ENCODE data around the gene PINK1.
"Not testable (repeated sequence)": the region's sequence is repeated elsewhere in the genome, so short reads cannot be mapped to it uniquely, and the experiment has no call there.

The PINK1 gene

GRCh38 chr1:20603504-20604464 is 29.5 kb upstream of the PINK1 start:
- DNase-seq (ENCODE audit: low spot score in 2 of 2) (no peak), ATAC-seq (no peak)
- Mint-ChIP-seq H3K36me3 (no peaks in the 10 kb centered on the region), H3K9me3 (no peaks in the 10 kb centered on the region), H3K4me3 (no peak overlapping the region), H3K4me1 (no peaks in the 10 kb centered on the region), H3K27ac (no peak overlapping the region)

DNA sequence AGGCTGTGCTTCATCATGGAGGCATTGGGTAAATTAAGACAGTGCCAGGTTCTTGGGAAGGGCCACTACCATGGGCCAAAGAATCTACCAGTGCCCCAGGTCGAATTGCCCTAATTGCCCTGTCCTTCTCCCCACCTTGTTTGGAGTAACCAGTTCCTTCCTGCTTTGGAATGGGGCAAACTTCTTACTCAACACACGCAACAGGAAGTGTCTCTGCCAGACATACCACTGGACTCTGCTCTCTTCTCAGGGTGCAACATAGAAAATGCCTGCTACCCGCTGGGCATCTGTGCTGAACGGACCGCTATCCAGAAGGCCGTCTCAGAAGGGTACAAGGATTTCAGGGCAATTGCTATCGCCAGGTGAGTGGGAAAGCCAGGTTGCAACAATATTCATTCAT is 28.6 kb upstream of the PINK1 start:
- no peak overlapping the region for H3K4me3 Mint-ChIP-seq
- H3K9me3 Mint-ChIP-seq = no peaks in the 10 kb centered on the region
- H3K4me1 Mint-ChIP-seq = no peaks in the 10 kb centered on the region
- DNase-seq (ENCODE audit: low spot score in 2 of 2) = no peak
- no peaks in the 10 kb centered on the region for H3K36me3 Mint-ChIP-seq
- ATAC-seq = no peak
- H3K27ac Mint-ChIP-seq = no peak overlapping the region

GRCh38 chr1:20606801-20607570 is 26.3 kb upstream of the PINK1 start:
- H3K9me3 Mint-ChIP-seq; DNase-seq (ENCODE audit: low spot score in 2 of 2); ATAC-seq; H3K27ac Mint-ChIP-seq; H3K36me3 Mint-ChIP-seq; H3K4me3 Mint-ChIP-seq; H3K4me1 Mint-ChIP-seq: not testable (repeated sequence)

DNA sequence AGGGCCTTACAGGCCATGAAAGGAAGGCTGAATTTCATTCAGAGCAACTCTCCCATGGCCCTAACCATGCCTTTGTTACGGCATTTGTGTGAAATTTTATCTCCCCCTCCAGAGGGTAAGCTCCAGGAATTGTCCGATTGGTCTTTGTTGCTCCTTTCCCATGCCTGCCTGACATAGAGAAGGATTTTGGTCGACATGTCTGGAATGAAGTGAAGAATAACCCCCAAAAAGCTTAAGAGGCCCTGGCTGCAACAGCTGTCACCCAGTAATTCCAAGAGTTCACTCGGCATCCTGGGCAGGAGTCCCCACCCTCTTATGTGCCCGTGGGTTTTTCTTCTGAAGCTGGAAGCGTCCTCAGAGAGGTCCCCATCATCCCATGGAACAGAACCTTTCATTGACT is 23.7 kb upstream of the PINK1 start:
- DNase-seq (ENCODE audit: low spot score in 2 of 2) = no peak
- no peak overlapping the region for H3K27ac Mint-ChIP-seq
- H3K9me3 Mint-ChIP-seq = no peaks in the 10 kb centered on the region
- H3K4me1 Mint-ChIP-seq = no peaks in the 10 kb centered on the region
- H3K4me3 Mint-ChIP-seq = no peak overlapping the region
- ATAC-seq = no peak
- no peaks in the 10 kb centered on the region for H3K36me3 Mint-ChIP-seq

GRCh38 chr1:20610970-20611369 is 22.3 kb upstream of the PINK1 start:
- DNase-seq (ENCODE audit: low spot score in 2 of 2) (no peak), ATAC-seq (no peak)
- Mint-ChIP-seq H3K36me3 (no peaks in the 10 kb centered on the region), H3K4me3 (no peak overlapping the region), H3K27ac (no peak overlapping the region), H3K9me3 (no peaks in the 10 kb centered on the region), H3K4me1 (no peaks in the 10 kb centered on the region)

DNA sequence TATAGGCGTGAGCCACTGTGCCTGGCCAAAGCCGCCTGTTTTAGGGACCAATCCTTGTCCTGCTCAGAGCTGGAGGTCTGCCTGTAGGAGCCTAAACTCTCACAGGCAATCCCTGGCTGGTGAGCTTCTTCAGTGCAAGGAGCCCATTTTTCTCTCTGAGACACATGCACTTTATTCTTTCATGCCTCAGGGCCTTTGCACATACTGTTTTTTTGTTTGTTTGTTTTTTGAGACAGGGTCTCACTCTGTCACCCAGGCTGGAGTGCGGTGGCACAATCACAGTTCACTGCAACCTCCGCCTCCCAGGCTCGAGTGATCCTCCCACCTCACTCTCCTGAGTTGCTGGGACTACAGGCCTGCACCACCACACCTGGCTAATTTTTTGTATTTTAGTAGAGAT is 21.6 kb upstream of the PINK1 start:
- ATAC-seq (no peak), DNase-seq (ENCODE audit: low spot score in 2 of 2) (no peak)
- Mint-ChIP-seq H3K36me3 (no peaks in the 10 kb centered on the region), H3K27ac (no peak overlapping the region), H3K9me3 (no peaks in the 10 kb centered on the region), H3K4me3 (no peak overlapping the region), H3K4me1 (no peaks in the 10 kb centered on the region)

GRCh38 chr1:20612221-20612746 is 21.0 kb upstream of the PINK1 start:
- no peak for ATAC-seq
- Mint-ChIP-seq H3K4me3 (no peak overlapping the region), H3K4me1 (no peaks in the 10 kb centered on the region), H3K27ac (no peak overlapping the region), H3K9me3 (no peaks in the 10 kb centered on the region), H3K36me3 (no peaks in the 10 kb centered on the region)
- DNase-seq (ENCODE audit: low spot score in 2 of 2) = no peak

GRCh38 chr1:20614131-20614579 is 19.1 kb upstream of the PINK1 start:
- no peak overlapping the region for H3K4me3 Mint-ChIP-seq
- no peaks in the 10 kb centered on the region for H3K4me1 Mint-ChIP-seq
- H3K36me3 Mint-ChIP-seq = no peaks in the 10 kb centered on the region
- ATAC-seq (no peak), DNase-seq (ENCODE audit: low spot score in 2 of 2) (no peak)
- no peaks in the 10 kb centered on the region for H3K9me3 Mint-ChIP-seq
- H3K27ac Mint-ChIP-seq = peak overlapping the region; percentile 38

DNA sequence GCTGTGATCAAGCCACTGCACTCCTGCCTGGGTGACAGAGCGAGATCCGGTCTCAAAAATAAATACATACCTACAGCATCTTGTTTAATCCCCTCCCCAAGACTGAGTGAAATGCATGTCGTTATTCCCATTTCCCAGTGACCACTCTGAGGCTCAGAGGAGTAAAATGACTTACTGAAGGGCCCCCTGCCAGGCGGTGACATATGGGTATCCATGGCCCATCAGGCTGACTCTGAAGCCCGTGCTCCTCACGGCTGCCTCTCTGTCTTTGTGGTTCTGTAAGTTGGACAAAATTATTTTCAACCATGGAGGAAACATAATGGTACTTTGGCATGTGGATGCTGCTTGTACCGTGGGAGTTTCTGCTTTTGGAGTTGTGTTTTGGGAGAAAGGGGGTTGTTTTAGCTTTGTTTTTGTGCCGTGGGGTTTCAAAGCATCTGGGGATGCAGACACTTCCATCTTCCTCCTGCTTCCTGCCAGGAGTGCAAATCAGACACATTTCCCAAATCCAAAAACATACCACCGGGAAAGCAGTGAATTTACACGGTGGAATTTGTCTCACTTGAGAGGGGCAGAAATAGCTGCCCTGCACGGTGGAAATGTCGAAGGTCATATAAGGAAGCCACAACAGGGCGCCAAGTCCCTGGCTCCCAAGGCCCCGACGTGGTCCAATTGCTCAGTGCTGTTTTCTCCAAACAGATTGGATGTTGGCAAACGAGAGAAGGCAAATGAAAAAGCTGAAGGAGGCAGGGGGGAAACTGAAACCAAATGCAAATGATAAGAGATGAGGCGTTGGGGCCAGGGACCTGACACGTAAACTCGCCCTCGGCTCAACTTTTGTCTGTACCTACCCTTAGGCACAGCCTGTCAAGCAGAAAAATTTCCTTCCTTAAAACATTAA is 17.1 kb upstream of the PINK1 start:
- Mint-ChIP-seq H3K27ac (no peak overlapping the region), H3K36me3 (no peaks in the 10 kb centered on the region), H3K4me3 (no peak overlapping the region), H3K4me1 (no peaks in the 10 kb centered on the region), H3K9me3 (no peaks in the 10 kb centered on the region)
- no peak for ATAC-seq
- DNase-seq (ENCODE audit: low spot score in 2 of 2) = no peak

- DNase-seq (ENCODE audit: low spot score in 2 of 2) (no peak), ATAC-seq (no peak)
- no peak overlapping the region for H3K4me3 Mint-ChIP-seq
- H3K9me3 Mint-ChIP-seq = no peaks in the 10 kb centered on the region
- no peaks in the 10 kb centered on the region for H3K4me1 Mint-ChIP-seq
- H3K36me3 Mint-ChIP-seq = no peaks in the 10 kb centered on the region
- no peak overlapping the region for H3K27ac Mint-ChIP-seq
Observed at GRCh38 chr1:20616847-20617487, 16.3 kb upstream of the PINK1 start.

- Mint-ChIP-seq H3K4me3 (no peak overlapping the region), H3K9me3 (no peaks in the 10 kb centered on the region), H3K4me1 (no peaks in the 10 kb centered on the region), H3K36me3 (no peaks in the 10 kb centered on the region), H3K27ac (no peak overlapping the region)
- DNase-seq (ENCODE audit: low spot score in 2 of 2) (no peak), ATAC-seq (peak; percentile 19)
Observed at GRCh38 chr1:20618550-20618949, 14.7 kb upstream of the PINK1 start.

GRCh38 chr1:20619999-20620398 is 13.3 kb upstream of the PINK1 start:
- no peak for ATAC-seq

DNA sequence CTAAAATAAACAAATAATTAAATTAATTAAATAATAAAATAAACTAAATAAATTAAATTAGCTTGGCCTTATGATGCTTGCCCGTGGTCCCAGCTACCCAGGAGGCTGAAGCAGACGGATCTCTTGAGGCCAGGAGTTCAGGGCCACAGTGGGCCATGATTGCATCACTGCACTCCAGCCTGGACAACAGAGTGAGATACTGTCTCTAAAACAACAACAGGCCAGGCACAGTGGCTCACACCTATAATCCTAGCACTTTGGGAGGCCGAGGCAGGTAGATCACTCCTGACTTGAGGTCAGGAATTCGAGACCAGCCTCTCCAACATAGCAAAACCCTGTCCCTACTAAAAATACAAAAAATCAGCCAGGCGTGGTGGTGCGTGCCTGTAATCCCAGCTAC is 12.2 kb upstream of the PINK1 start:
- Mint-ChIP-seq H3K36me3 (no peaks in the 10 kb centered on the region), H3K4me1 (no peaks in the 10 kb centered on the region), H3K27ac (no peak overlapping the region), H3K4me3 (no peak overlapping the region), H3K9me3 (no peaks in the 10 kb centered on the region)
- DNase-seq (ENCODE audit: low spot score in 2 of 2) (no peak), ATAC-seq (no peak)

More at GRCh38 chr1:20619999-20620398, 13.3 kb upstream of the PINK1 start:
- Mint-ChIP-seq H3K36me3 (no peaks in the 10 kb centered on the region), H3K4me1 (no peaks in the 10 kb centered on the region), H3K4me3 (no peak overlapping the region), H3K9me3 (no peaks in the 10 kb centered on the region), H3K27ac (no peak overlapping the region)
- DNase-seq (ENCODE audit: low spot score in 2 of 2) = no peak

DNA sequence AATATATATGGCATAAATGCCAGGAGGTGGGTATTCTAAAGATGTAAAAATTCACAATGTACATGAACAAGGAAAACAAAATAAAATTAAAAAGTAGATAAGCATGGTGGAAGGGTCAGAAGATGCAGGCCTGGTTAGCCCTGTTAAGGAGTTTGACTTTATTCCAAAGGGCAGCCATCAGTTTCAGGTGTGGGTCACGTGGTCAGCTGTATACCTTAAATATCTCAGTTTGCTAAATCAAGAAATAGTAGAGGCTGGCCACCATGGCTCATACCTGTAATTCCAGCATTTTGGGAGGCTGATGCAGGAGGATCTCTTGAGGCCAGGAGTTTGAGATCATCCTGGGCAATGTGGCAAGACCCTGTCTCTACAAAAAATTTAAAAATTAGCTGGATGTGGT is 8.5 kb upstream of the PINK1 start:
- ATAC-seq = no peak
- no peak overlapping the region for H3K27ac Mint-ChIP-seq
- no peak overlapping the region for H3K4me3 Mint-ChIP-seq

More for the DNA sequence above, 8.5 kb upstream of the PINK1 start:
- Mint-ChIP-seq H3K36me3 (no peaks in the 10 kb centered on the region), H3K4me1 (no peaks in the 10 kb centered on the region), H3K9me3 (no peaks in the 10 kb centered on the region)
- DNase-seq (ENCODE audit: low spot score in 2 of 2) = no peak
